Ovary (tissue), 9 donors: Measurements from ENCODE around the gene ERFE. TPM values are rescaled to one million over a fixed set of nuclear protein-coding genes. Genes with fewer than 3 reads are reported as not detected.

ENCODE experiments used
- DNase-seq, 5 donors: peaks; one replicate each; pipeline ENCODE4 v3.0.0-alpha.2; 2019 to 2020
- H3K27ac ChIP-seq, 2 donors: fragments of 200-600 bp; one replicate each; pipeline versions ENCODE4 v1.5.1 to v1.8.0; 2019 to 2022
- H3K27me3 ChIP-seq: fragments of 200-600 bp; one replicate; pipeline ENCODE4 v1.8.0; 2022
- H3K36me3 ChIP-seq: fragments of 200-600 bp; sonication (generic); one replicate; pipeline ENCODE4 v1.5.1; 2019
- H3K4me1 ChIP-seq: one replicate; pipeline ENCODE4 v1.8.1; 2013; ENCODE audit warnings: mild to moderate bottlenecking, moderate library complexity; ENCODE audit not compliant: insufficient read depth
- H3K4me3 ChIP-seq: fragments of 200-600 bp; sonication (generic); one replicate; pipeline ENCODE4 v1.5.1; 2017
- H3K9me3 ChIP-seq, 2 donors: fragments of 200-600 bp in 1 of 2; sonication (generic) in 1 of 2; one replicate each; pipeline versions ENCODE4 v1.5.1 to v1.8.1; 2013 to 2019; ENCODE audit warnings: mild to moderate bottlenecking in 1 of 2, moderate library complexity in 1 of 2
- EP300 ChIP-seq: sonication (generic); formaldehyde crosslinking; IDR thresholded peaks from one replicate; pipeline ENCODE4 v1.6.1; 2017; ENCODE audit warnings: antibody characterized with exemption
- POLR2A ChIP-seq: fragments of 450-650 bp; IDR thresholded peaks from one replicate; pipeline ENCODE4 v1.6.1; 2017; ENCODE audit warnings: antibody characterized with exemption, mild to moderate bottlenecking, moderate library complexity
- WGBS, 3 donors: extraction: QIAGEN DNeasy Blood & Tissue Kit in 1 of 3; methylation state at CpG; one replicate each; pipeline versions ENCODE4 v1.1.5 to v1.1.7; 2013 to 2017; 5-methylcytosine and 5-hydroxymethylcytosine counted together
- intact Hi-C, 4 donors: fragments of 100-400 bp; cut with DNase I; formaldehyde crosslinking; loops; one replicate each; pipeline versions ENCODE4 v1.11.0 to v1.15.1; 2022 to 2023
- polyA plus RNA-seq, 2 donors: library from polyadenylated mRNA; stranded (reverse); fragments of 200-250 nt in 1 of 2; fragments of 350-450 nt in 1 of 2; fragmentation: Illumina TruSeq in 1 of 2; extraction: RNeasy Lipid Tissue Mini Kit (QIAGEN cat#74804) in 1 of 2; gene quantifications; one replicate each; pipeline ENCODE4 v1.2.3, GENCODE V29; 2013 to 2014
- total RNA-seq, 7 donors: library from RNA; depleted of rRNA in 2 of 7; stranded (reverse); fragments of >200 nt in 2 of 7; fragmentation: NEBNext Ultra II Directional in 3 of 7; extraction: Animal tissue kit (Norgen Biotek cat#: 25700) in 3 of 7; gene quantifications; one replicate each; pipeline versions ENCODE4 v1.1.0 to v1.2.4, GENCODE V29; 2016 to 2023
- TF ChIP-seq, protein P1 (sequence below), 3 donors: fragments of 450-650 bp in 2 of 3; fragments of 200-600 bp in 1 of 3; IDR thresholded peaks; one replicate each; pipeline versions ENCODE4 v1.5.1 to v1.8.0; 2016 to 2022; ENCODE audit warnings: antibody characterized with exemption in 3 of 3, mild to moderate bottlenecking in 1 of 3
- donor health status: DM: no; HTN: no; CAD: no; lungs with moderate emphysema.
- donor health status: DM: no; HTN: no; CAD: no.
- donor health status: Bipolar disorder and iron deficiency.
- donor health status: DM: yes; HTN: yes; CAD: no.
- donor health status: DM: no; HTN: no; CAD: no.
- donor health status: DM: yes; HTN: yes; CAD: no.

ERFE gene
- total and polyA plus RNA-seq, 9 donors, result 0.19 to 0.69 (median 0.25) TPM; not detected in 4

DNA sequence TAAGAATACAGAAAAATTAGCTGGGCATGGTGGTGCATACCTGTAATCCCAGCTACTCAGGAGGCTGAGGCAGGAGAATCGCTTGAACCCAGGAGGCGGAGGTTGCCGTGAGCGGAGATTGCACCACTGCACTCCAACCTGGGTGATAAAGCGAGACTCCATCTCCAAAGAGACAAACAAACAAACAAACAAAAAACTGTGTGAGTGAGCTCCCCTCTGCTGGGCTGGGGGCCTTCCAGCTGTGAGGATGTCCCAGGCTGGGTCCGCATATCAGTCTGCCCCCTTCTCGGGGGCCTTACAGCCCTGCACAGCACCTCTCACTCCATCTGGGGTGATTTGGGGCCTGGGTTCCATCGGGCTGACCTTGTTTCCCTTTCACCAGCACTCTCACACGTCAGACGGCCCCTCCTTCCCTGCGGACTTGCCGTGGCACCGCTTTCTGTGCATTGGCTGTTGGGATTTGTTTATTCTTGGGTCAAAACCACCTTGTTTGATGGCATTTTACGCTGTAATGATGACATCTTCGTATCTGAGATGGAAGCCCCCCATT is 23.1 kb upstream of the ERFE start:
- intact Hi-C loops, result no loop called here
- no peaks in the 10 kb centered on the region for H3K27me3 ChIP-seq
- TF ChIP-seq EP300 (no peak), POLR2A (no peak)
- TF ChIP-seq, protein P1, sequence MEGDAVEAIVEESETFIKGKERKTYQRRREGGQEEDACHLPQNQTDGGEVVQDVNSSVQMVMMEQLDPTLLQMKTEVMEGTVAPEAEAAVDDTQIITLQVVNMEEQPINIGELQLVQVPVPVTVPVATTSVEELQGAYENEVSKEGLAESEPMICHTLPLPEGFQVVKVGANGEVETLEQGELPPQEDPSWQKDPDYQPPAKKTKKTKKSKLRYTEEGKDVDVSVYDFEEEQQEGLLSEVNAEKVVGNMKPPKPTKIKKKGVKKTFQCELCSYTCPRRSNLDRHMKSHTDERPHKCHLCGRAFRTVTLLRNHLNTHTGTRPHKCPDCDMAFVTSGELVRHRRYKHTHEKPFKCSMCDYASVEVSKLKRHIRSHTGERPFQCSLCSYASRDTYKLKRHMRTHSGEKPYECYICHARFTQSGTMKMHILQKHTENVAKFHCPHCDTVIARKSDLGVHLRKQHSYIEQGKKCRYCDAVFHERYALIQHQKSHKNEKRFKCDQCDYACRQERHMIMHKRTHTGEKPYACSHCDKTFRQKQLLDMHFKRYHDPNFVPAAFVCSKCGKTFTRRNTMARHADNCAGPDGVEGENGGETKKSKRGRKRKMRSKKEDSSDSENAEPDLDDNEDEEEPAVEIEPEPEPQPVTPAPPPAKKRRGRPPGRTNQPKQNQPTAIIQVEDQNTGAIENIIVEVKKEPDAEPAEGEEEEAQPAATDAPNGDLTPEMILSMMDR (IDR thresholded peaks at IDR 0.05), result no peak
- 75 to 81% (median 81%) methylated on average over 15 of the region's 15 CpGs for WGBS, 3 donors
- H3K4me1 ChIP-seq, result no peaks in the 10 kb centered on the region
- no peak overlapping the region for H3K27ac ChIP-seq
- no peak for DNase-seq
- H3K36me3 ChIP-seq, result no peaks in the 10 kb centered on the region
- H3K4me3 ChIP-seq, result no peak overlapping the region
- no peaks in the 10 kb centered on the region for H3K9me3 ChIP-seq

DNA sequence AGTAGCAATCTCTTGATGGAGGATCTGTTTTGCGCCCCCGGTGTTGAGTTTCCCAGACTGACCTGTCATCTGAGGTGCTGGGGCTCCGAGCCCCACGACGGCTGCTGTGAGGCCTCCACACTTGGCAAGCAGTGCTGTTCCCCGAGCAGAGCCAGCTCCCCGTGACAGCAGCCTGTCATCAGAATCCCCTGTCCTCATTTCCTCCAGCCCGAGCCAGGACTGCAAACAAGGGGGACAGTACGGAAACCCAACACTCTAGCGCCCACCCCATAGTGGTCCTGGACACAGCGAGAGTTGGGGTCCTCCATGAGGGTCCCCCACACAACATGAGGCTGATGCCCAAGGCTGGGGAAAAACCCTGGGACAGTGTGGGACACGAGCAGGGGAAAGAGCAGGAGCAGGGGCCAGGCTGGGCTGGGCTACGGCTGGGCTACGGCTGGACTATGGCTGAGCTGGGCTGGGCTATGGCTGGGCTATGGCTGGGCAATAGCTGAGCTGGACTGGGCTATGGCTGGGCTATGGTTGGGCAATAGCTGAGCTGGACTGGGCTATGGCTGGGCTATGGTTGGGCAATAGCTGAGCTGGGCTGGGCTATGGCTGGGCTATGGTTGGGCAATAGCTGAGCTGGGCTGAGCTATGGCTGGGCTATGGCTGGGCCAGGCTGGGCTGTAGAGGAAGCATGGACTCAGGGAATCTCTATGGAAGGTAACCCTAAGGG is 21.8 kb upstream of the ERFE start:
- Histone ChIP-seq H3K4me3 (no peak overlapping the region), H3K27ac (no peak overlapping the region), H3K4me1 (no peaks in the 10 kb centered on the region), H3K27me3 (no peaks in the 10 kb centered on the region), H3K36me3 (no peaks in the 10 kb centered on the region), H3K9me3 (no peaks in the 10 kb centered on the region)
- TF ChIP-seq POLR2A (no peak), EP300 (no peak)
- TF ChIP-seq, protein P1 (IDR thresholded peaks at IDR 0.05), result no peak
- WGBS, 3 donors, result 56 to 62% (median 61%) methylated on average over 14 of the region's 14 CpGs
- no peak for DNase-seq
- intact Hi-C loops, result no loop called here

DNA sequence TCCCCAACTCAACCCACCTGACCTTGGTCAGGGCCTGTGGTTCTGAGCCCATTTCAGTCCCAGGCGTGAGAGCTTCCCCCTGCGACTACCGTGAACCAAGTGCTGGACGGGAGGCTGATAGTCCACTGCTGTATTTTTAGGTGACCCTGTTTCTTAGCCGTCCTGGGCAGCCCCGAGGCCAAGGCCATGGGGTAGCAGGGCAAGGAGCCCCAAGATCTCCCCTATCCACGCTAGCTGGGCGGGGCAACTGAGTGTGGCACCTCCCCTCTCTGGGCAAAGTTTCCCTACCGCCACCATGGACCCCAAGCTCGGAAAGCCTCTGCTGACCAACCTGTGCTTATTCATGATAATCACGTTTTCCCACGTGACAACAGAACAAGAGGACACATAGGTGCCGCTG is 20.9 kb upstream of the ERFE start:
- no peak for DNase-seq
- intact Hi-C loops, result no loop called here
- no peak overlapping the region for H3K4me3 ChIP-seq
- H3K4me1 ChIP-seq, result no peaks in the 10 kb centered on the region
- no peaks in the 10 kb centered on the region for H3K27me3 ChIP-seq
- no peak overlapping the region for H3K27ac ChIP-seq
- H3K36me3 ChIP-seq, result no peaks in the 10 kb centered on the region
- H3K9me3 ChIP-seq, result no peaks in the 10 kb centered on the region
- TF ChIP-seq EP300 (no peak), POLR2A (no peak)
- TF ChIP-seq, protein P1 (IDR thresholded peaks at IDR 0.05), result no peak
- WGBS, 3 donors, result 86 to 95% (median 88%) methylated on average over 13 of the region's 13 CpGs

DNA sequence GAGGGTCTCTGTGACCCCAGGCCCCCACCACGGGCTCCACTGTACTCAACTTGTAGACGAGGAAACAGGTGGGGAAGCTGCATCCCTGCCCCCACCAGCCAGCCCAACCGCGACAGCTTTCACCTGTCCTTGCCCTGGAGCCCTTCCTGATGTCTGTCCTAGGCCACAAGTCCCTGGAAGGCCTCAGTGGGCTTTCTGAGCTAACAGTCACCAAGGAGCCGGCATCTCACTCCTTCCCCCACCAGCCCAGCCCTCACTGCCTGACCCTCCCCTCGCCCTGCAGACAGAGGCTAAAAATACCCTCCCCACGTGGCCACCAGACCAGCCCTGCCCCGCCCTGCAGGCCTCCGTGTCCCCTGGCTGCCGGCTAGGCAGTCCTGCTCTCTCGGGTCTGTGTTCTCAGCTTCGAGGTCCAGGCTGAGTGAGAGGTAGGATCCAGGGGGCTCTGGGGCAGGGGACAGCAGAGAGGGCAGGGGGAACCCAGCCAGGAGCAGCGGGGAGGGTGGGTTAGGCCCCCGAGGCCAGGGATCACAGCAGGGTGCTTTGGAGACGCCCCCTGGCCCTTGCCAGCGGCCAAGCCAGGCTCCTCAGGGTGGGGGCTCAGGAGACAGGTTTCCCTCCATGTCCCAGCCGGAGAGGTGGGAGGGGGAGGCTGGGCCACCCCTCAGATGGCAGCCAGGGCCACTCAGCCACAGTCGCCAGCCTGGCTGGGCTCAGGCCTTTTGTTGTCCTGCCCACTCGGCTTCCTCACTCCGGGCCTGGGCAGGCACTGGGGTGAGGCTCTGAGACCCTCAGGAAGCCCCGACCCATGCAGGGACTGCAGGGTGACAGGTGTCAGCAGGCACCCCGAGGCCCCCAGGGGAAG is 20.2 kb upstream of the ERFE start, which contains the start of gene KLHL30:
KLHL30 (plus strand) TSS at position 338 of the 865 bp plus-strand sequence. CDS start 2,087 bp downstream, outside the sequence.
- Histone ChIP-seq H3K9me3 (no peaks in the 10 kb centered on the region), H3K27ac (no peak within 1 kb of the TSS), H3K27me3 (no peaks in the 10 kb centered on the region), H3K36me3 (no peaks in the 10 kb centered on the region), H3K4me1 (no peaks in the 10 kb centered on the region), H3K4me3 (no peak within 1 kb of the TSS)
- TF ChIP-seq EP300, result no peak
- TF ChIP-seq, protein P1 (IDR thresholded peaks at IDR 0.05), result no peak
- TF ChIP-seq POLR2A, result no peak
- WGBS, 3 donors, result 55 to 66% (median 62%) methylated on average over 20 to 22 of the region's 22 CpGs
- intact Hi-C loops, result no loop called here
- no peak for DNase-seq
